Fibroblast of skin of left biceps (primary cell): ENCODE measurements around the gene CCDC33.

Experiments
- DNase-seq, 2 experiments: peaks; one replicate each; pipeline ENCODE4 v3.0.0-alpha.2; 2013; ENCODE audit warnings: low read depth in 2 of 2

Gene CCDC33

GRCh38 chr15:74208901-74209559 is 27.1 kb upstream of the CCDC33 start:
- no peak for DNase-seq

DNA sequence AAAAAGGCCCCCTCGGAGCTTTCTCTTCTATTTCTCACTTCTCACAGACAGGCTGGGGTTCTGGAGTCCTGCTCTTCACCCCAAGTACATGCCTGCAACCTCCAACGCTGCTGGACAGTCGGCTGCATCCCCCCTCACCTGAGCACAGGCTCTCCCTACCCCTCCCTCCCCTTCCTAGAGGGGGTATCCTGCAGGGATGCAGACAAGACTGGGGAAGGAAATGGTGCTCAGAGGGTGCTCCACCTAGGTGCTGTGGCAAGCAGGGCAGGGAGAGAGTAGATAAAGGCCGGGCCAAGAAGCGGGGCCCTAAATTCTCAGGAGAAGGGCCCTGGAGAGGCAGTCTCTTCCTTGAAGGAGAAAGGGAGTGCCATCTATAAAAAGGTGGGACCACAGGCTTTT is 26.6 kb upstream of the CCDC33 start:
- no peak for DNase-seq

DNA sequence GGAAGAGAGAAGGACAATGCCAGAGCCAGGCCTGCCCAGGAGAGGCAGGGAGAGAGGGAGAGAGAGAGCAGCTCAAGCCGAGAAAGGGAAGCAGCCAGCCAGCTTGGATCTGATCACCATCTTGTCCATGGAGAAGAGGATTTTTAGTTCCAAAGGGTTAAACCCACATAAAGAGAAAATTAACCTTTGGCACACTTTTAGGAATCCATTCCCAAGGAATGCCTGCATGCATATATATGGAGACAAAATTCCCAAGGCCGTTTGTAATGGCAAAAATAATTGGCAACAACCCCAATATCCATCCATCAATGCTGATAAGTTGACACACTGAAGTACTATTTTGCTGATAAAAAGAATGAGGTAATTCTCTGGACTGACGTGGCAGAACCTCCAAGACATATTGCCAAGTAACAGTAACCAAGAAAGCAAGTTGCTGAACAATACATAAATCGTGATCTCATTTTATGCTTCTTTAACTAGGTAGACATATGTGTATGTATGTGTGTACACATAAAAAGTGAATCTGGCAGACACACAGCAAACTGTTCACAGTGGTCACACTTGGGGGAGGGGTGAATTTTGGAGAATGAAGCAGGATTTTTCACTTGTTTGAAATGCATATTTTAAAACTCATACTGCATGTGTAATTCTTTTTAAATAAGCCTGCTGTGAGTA is 26.0 kb upstream of the CCDC33 start:
- peak; percentile 80 to 85 for DNase-seq

GRCh38 chr15:74210729-74211128 is 25.4 kb upstream of the CCDC33 start:
- DNase-seq = no peak

- no peak for DNase-seq
Measured at GRCh38 chr15:74211656-74212055, 24.5 kb upstream of the CCDC33 start.

DNA sequence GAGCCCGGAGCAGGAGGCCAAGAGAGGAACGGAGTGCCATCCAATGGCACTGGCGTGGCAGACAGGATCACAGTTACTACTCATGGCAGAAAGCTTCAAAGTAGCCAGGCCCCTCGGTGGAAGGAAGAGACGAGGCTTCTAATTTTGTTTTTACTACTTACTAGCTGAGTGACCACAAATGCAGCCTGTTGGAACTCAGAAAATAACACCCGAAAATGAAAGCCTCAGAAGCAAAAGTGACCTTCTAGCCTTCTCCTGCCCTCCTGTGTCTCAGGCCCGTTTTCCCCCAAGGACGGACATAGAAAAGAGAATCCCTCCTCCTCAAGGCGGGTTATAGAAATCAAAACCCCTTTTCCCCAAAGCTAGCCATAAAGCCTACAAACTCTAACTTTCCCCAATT is 23.6 kb upstream of the CCDC33 start:
- DNase-seq = no peak

- no peak for DNase-seq
Measured at GRCh38 chr15:74213858-74214284, 22.3 kb upstream of the CCDC33 start.

DNA sequence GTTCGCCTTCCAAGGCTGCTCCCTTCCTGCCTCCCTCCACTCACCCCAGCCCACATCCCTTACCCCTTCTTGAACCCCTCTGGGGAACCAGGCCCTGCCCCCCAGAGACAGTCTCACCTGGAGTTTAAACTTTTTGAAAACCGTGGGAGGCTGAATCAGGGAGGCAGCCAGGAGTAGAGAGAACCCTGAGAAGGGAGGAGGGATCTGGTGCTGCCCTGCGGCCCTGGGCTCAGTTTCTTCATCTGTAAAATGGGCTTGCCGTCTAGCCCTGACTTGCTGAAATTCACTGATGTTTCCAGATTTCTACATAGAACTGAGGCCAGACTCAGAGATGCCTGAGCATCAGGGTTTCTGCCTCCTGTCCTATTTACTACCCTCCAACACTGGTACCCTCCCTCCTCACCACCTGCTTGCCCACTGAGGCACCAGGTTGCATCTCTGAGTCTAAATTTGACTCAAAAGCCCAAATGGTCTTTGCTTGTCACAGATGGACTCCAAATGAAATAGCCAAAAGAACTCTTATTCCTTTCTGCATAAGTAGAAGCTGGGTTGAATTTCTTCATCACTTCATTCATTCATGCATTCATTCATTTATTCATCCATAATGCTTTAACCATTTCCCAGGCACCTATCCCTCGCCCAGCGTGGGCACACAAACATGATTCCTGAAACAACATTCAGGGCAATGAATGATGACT is 21.7 kb upstream of the CCDC33 start:
- no peak for DNase-seq

GRCh38 chr15:74215958-74216357 is 20.2 kb upstream of the CCDC33 start:
- DNase-seq = no peak

DNA sequence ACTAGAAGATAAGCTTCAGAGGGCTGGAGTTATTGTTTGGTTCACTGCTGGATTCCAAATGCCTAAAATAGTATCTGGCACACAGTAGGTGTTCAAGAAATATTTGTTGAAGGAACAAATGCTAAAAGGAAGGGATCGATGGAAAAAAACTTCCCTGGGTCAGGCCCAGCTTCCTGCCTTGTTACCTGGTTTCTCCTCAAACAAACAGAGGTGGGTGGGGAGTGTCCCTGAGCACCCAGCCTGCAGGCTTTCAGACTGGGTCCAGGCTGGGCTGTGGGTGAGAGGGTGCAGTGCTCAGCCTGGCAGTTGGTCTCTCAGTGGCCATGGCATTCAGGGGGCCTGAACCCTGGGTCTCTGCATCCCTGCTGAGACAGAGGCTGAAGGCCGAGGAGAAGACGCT is 19.2 kb upstream of the CCDC33 start:
- DNase-seq = no peak

DNA sequence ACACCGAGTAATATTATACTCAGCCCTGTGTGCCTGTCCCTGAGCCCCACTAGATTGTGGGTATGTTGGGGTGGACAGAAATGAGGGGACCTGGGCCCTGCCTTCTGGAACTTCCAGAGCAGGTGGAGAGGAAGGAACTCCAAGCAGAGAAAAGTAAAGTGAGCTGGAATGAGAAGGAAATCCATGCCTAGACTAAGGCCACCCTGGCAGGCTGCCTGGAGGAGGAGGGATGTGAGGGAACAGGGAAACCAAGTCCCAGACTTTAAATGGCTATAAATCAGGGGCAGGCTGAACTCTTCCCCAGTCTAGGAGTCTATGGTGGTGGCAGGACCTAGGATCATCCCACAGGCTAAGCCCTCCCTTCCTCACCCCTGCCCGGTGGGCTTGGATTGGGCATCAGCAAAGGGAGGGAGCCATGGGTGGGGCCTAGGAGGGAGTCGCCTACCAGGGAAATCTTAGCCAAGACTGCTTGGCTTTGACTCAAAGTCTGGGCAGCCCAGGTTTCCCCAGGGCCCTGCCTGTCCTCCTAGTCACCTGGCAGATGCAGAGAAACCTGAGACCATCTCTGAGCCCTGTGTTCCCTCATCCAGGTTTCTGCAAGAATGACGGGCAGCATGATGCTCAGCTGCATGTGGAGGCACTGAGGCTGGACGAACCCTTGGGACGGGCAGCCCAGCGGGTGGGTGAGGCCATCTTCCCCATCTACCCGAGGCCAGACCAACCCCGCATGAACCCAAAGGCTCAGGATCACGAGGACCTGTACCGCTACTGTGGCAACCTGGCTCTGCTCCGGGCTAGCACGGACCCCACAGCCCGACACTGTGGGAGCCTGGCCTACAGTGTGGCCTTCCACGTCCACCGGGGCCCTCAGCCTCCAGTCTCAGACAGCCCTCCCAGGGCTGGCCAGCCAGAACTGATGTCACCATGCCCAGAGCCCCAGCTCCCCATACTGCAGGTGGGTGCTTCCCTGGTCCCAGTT is 17.9 kb upstream of the CCDC33 start:
- no peak for DNase-seq

DNA sequence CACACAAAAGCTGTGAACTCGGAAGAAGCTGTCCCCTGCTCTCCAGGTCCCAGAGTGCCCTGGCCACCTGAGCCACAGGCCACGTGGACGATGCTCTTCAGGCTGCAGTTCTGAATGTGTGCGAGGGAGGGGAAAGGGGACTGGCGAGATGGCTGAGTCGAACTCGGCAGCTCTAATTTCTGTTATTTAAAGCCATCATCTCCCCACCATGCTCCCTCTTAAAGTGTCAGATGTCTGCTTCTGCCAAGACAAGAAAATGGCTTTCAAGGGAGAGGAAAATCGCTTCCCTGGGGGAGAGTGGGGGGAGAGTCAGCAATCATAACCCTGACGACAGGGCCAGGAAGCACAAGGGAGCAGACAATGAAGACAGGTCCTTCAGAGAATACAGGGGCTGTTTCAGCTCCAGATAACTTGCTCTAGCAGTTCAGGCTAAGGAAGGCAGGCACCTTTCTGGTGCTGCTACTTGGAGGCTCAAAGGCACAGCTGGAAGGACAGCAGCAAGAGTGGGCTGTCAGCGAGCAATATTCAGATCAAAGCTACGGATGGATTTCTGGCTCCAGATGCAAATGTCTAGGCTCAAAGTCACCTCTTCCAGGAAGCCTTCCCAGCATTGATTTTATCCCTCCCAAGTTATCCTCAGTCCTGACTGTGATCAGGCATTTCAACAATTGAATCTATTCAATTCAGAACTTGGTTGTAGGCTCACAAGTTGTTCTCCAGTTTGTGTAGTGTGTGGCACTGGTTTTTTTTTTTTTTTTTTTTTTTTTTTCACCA is 15.5 kb upstream of the CCDC33 start:
- no peak for DNase-seq

DNA sequence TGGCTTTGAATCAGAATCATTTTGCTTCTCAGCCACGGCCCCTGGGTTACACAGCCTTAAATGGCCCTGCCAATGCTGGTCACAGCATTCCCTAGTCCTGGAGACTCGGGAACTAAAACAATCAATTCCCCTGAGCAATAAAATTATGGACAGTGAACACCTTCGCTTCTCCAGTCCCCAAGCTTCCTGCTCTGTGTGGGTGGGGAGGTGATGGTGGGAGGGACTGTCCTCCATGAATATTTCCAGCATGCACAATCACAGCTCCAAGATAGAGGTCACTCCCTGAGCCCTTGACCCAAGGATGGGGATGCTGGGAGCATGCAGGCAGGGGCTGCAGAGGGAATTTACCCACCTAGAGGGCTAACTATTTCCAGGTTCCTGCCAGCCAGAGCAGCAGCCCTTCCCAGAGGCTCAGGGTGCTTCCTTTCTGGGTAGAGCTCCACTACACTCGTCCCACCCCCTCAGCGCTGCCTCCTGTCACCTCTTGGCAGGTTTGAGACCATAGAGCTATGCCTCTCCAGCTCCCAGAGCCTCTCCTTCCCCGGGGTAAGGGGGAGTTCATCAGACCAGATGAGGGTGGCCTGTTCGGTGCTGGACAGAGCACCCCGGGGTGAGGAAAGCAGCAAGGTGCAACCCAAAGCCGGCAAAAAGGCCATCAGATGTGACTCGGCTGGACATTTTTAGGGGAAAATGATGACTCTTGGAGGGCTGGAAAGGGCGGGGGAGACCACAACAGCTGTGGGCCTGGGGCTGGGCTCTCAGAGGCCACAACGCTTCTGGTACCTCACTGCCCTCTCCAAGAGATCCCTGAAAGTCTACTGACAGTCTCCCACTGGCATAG is 14.5 kb upstream of the CCDC33 start:
- DNase-seq = no peak

- DNase-seq = no peak
Measured at GRCh38 chr15:74222240-74223119, 13.6 kb upstream of the CCDC33 start.

DNA sequence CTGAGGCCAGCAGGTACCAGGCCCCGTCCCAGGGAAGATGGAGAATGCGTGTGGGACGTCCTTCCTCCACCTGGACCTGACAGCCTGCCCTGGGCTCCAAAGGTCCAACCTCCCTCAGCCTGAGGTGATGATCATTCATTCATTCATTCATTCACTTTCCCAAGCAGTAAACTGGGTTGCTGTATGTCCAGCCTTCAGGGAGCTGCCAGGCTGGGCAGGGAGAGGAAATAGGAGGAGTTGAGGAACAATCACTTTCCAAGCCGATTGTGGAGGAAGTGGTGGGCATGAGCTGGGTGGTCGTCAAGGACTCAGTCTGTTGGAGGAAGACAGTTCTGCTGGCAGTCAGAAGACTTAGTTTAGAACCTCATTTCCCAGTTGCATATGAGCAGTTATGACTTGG is 10.2 kb upstream of the CCDC33 start:
- DNase-seq = no peak

- DNase-seq = no peak
Measured at GRCh38 chr15:74226761-74227540, 9.2 kb upstream of the CCDC33 start.

DNA sequence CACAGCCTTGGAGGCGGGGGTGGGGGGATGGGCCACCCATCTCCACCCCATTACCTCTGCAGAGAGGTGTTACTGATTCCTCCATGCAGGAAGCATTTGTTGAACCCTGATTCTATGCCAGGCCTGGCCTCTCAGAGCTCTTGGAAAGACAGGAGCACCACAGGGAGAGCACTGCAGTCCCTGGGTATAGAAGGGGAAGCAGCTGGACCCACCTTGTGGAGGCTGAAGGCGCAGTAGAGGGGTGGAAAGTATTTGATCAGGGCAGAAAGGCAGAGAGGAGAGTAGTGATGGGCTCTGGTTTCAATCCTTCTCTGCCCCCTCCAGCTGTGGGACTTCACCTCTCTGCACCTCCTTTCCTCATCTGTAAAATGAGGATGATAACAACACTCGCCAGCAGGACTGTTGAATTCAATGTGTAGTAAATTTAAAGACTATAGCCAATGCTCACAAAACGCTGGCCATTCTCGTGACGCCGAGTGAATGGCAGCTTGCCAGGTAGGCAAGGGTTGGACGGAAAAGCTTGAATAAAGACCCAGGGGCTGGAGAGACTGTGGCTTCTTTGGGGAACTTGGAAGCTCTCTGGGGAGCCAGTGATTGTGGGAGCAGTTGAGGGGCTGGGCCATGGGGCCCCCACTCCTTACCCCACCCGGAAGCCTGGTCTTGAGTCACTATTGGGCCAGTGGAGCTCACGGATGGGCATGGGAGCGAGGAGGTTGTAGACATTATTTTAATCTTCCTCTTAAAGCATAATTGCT is 8.0 kb upstream of the CCDC33 start:
- DNase-seq = no peak

DNA sequence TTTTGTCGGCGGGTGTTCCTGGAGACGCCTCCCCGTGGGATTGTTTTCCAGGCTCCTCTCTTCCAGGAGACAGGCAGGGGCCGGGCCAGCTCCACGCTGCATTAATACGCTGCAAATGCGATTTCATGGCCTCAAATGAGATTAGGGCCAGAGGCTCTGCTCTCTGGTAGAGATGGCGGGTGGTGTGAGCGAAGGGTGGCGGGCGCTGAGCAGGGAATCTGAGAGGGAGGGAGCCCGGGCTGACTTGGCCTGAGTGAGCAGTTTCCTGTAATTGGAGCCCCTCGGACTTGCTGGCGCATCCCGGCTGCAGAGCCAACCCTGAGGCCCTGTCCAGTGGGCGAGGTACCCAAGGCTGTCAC is 7.4 kb upstream of the CCDC33 start:
- DNase-seq = no peak
